B cell (primary cell): Measurements from ENCODE around the gene WASF2. TPM values are rescaled to one million over a fixed set of nuclear protein-coding genes. Genes with fewer than 3 reads are reported as not detected.

ENCODE experiments used
- ATAC-seq: fragments of 200-7000 bp; cut with Tn5 transposase; one replicate; pipeline ENCODE4 v1.10.0; 2021; ENCODE audit warnings: low read depth, mild to moderate bottlenecking, moderate number of reproducible peaks, moderate library complexity
- CTCF ChIA-PET: fragments of 350-600 bp; sonication (Branson Sonifier 250); formaldehyde crosslinking; loops from one replicate; lab custom pipeline; 2021; ENCODE audit warnings: antibody characterized with exemption, inconsistent platforms; lab: Charles Lee
- POLR2A ChIA-PET: fragments of 350-600 bp; sonication (Branson Sonifier 250); formaldehyde crosslinking; loops from one replicate; lab custom pipeline; 2021; ENCODE audit warnings: antibody characterized with exemption; lab: Charles Lee
- DNase-seq: peaks from one replicate; pipeline ENCODE4 v3.0.0; 2013
- H2AFZ ChIP-seq: 2 replicates; pipeline ENCODE4 v1.6.1; 2012; ENCODE audit warnings: mild to moderate bottlenecking, low read depth, low read length; ENCODE audit not compliant: insufficient read depth, poor library complexity, severe bottlenecking
- H3K27ac ChIP-seq, 2 donors: 1 replicate in 1 of 2; 2 replicates in 1 of 2; pipeline ENCODE4 v1.5.1; 2012 to 2013; ENCODE audit warnings: low read length in 2 of 2, mild to moderate bottlenecking in 2 of 2, moderate library complexity in 1 of 2
- H3K27me3 ChIP-seq, 4 experiments: fragments of 200-600 bp in 1 of 4; sonication (generic) in 1 of 4; replicated peaks in 1 of 4; 1 replicate in 2 of 4; 2 replicates in 2 of 4; pipeline versions ENCODE4 v1.6.1 to v1.7.0; 2013 to 2016; ENCODE audit warnings: low read length in 3 of 4, mild to moderate bottlenecking in 2 of 4, mixed read lengths in 1 of 4, moderate library complexity in 1 of 4; ENCODE audit not compliant: insufficient read depth in 4 of 4, control insufficient read depth in 3 of 4; ENCODE audit errors: control extremely low read depth in 1 of 4
- H3K36me3 ChIP-seq, 2 experiments: replicated peaks in 1 of 2; 1 replicate in 1 of 2; 2 replicates in 1 of 2; pipeline versions ENCODE4 v1.6.1 to v1.7.1; 2013; ENCODE audit warnings: low read length in 1 of 2; ENCODE audit not compliant: insufficient read depth in 2 of 2, control insufficient read depth in 1 of 2; ENCODE audit errors: control extremely low read depth in 1 of 2, extremely low read depth in 1 of 2
- H3K4me1 ChIP-seq, 2 donors: fragments of 200-600 bp in 1 of 2; sonication (generic) in 1 of 2; 1 replicate in 1 of 2; 2 replicates in 1 of 2; pipeline versions ENCODE4 v1.5.1 to v1.6.1; 2013 to 2017; ENCODE audit warnings: low read length in 2 of 2; ENCODE audit not compliant: control insufficient read depth in 2 of 2, insufficient read depth in 2 of 2
- H3K4me2 ChIP-seq: replicated peaks from 2 replicates; pipeline ENCODE3; 2012; ENCODE audit warnings: mild to moderate bottlenecking, low read depth, low read length; ENCODE audit not compliant: poor library complexity, severe bottlenecking
- H3K4me3 ChIP-seq, 5 experiments: fragments of 200-600 bp in 1 of 5; sonication (generic) in 1 of 5; 1 replicate in 3 of 5; 2 replicates in 2 of 5; pipeline versions ENCODE4 v1.5.1 to v1.7.0; 2011 to 2016; ENCODE audit warnings: low read length in 4 of 5, mild to moderate bottlenecking in 4 of 5, low read depth in 2 of 5, control low read depth in 1 of 5, moderate library complexity in 1 of 5; ENCODE audit not compliant: insufficient read depth in 1 of 5; ENCODE audit errors: control extremely low read depth in 1 of 5, extremely low read depth in 1 of 5
- H3K79me2 ChIP-seq: fragments of 200-600 bp; sonication (generic); one replicate; pipeline ENCODE4 v1.6.0; 2016; ENCODE audit warnings: low read length; ENCODE audit not compliant: control insufficient read depth, insufficient read depth
- H3K9ac ChIP-seq: fragments of 200-600 bp; sonication (generic); 2 replicates; pipeline ENCODE4 v1.6.1; 2017; ENCODE audit warnings: mild to moderate bottlenecking, low read length, moderate library complexity
- H3K9me3 ChIP-seq, 3 donors: one replicate each; pipeline versions ENCODE4 v1.6.1 to v1.7.1; 2013; ENCODE audit warnings: low read length in 2 of 3; ENCODE audit not compliant: control insufficient read depth in 2 of 3, insufficient read depth in 1 of 3; ENCODE audit errors: control extremely low read depth in 1 of 3
- H4K20me1 ChIP-seq: 2 replicates; pipeline ENCODE4 v1.6.0; 2012; ENCODE audit warnings: mild to moderate bottlenecking, low read length; ENCODE audit not compliant: insufficient read depth, control insufficient read depth, poor library complexity, severe bottlenecking
- H3K27ac Mint-ChIP-seq: one replicate; pipeline ENCODE4 v1.8.0; 2021; ENCODE audit warnings: mixed read lengths
- H3K27me3 Mint-ChIP-seq: one replicate; pipeline ENCODE4 v1.8.0; 2021; ENCODE audit warnings: mixed read lengths
- H3K4me1 Mint-ChIP-seq: one replicate; pipeline ENCODE4 v1.8.0; 2021; ENCODE audit warnings: mixed read lengths
- H3K4me3 Mint-ChIP-seq: one replicate; pipeline ENCODE4 v1.8.0; 2021; ENCODE audit warnings: mixed read lengths
- H3K9me3 Mint-ChIP-seq: one replicate; pipeline ENCODE4 v1.8.0; 2022; ENCODE audit warnings: mixed read lengths; ENCODE audit not compliant: insufficient read depth
- EZH2 ChIP-seq: IDR thresholded peaks from 2 replicates; pipeline ENCODE4 v1.6.1; 2012; ENCODE audit warnings: borderline replicate concordance, low read depth, mild to moderate bottlenecking, moderate library complexity, low read length; ENCODE audit not compliant: insufficient read depth, poor library complexity, severe bottlenecking
- WGBS: methylation state at CpG from one replicate; pipeline ENCODE4 v1.1.5; 2013; ENCODE audit warnings: missing lambda C conversion rate; ENCODE audit not compliant: insufficient coverage; 5-methylcytosine and 5-hydroxymethylcytosine counted together
- intact Hi-C: fragments of 100-400 bp; cut with micrococcal nuclease; formaldehyde crosslinking; loops from one replicate; pipeline ENCODE4 v1.10.0; 2022
- polyA plus RNA-seq: library from polyadenylated mRNA; depleted of rRNA; stranded (reverse); fragments of >200 nt; gene quantifications from 2 replicates; pipeline ENCODE4 v1.2.3, GENCODE V29; 2012
- total RNA-seq, 2 donors: library from RNA; stranded (reverse); fragments of 120-200 nt in 1 of 2; gene quantifications; 1 replicate in 1 of 2; 2 replicates in 1 of 2; pipeline versions ENCODE4 v1.2.3 to v1.2.4, GENCODE V29; 2013 to 2022
- TF ChIP-seq, protein P1 (sequence below): fragments of 200-600 bp; IDR thresholded peaks from one replicate; pipeline ENCODE4 v1.8.0; 2022; ENCODE audit warnings: antibody characterized with exemption, mild to moderate bottlenecking

The WASF2 gene
- total and polyA plus RNA-seq, 2 donors (not counting 1 experiment from before 2014, with no cell fraction given) = 67.4 to 169 TPM

DNA sequence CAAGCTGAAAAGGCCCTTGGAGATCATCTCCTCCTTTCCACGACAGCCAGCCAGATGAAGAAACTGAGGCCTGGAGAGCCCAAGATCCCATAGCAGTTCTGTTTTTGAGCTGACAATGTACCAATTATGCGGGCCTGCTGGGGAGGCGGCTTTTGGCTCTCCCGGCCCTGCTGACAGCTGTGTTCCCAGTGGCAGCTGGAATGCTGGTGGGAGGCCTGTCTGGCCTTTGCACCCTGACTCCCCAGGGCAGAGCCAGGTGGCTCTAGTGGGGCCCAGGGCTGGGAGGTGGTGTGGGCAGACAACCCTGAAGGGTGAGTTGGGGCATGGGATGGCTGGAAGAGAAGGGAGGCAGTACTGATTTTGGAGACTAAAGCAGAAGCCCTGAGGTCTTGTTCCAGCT, 30.7 kb upstream of the WASF2 start:
- H3K27ac Mint-ChIP-seq = no peak overlapping the region
- Histone ChIP-seq H4K20me1 (no peaks in the 10 kb centered on the region), H3K36me3 (no peaks in the 10 kb centered on the region), H3K9me3 (no peaks in the 10 kb centered on the region), H3K4me1 (peaks cover 36 to 38% of the 10 kb centered on the region in 2 donors), H3K79me2 (no peaks in the 10 kb centered on the region), H3K4me2 (no peak overlapping the region), H3K4me3 (no peak overlapping the region), H3K27me3 (peaks cover 0 to 4% (median 0%) of the 10 kb centered on the region in 4 experiments), H3K27ac (no peak overlapping the region), H2AFZ (peak overlapping the region; percentile 77), H3K9ac (no peak overlapping the region)
- TF ChIP-seq, protein P1, sequence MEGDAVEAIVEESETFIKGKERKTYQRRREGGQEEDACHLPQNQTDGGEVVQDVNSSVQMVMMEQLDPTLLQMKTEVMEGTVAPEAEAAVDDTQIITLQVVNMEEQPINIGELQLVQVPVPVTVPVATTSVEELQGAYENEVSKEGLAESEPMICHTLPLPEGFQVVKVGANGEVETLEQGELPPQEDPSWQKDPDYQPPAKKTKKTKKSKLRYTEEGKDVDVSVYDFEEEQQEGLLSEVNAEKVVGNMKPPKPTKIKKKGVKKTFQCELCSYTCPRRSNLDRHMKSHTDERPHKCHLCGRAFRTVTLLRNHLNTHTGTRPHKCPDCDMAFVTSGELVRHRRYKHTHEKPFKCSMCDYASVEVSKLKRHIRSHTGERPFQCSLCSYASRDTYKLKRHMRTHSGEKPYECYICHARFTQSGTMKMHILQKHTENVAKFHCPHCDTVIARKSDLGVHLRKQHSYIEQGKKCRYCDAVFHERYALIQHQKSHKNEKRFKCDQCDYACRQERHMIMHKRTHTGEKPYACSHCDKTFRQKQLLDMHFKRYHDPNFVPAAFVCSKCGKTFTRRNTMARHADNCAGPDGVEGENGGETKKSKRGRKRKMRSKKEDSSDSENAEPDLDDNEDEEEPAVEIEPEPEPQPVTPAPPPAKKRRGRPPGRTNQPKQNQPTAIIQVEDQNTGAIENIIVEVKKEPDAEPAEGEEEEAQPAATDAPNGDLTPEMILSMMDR = no peak
- TF ChIP-seq EZH2 = no peak
- intact Hi-C loops = loop anchor here (10.0 kb wide), 1 partner anchor 46 kb away; no protein-coding TSS in a partner anchor
- WGBS = 96% methylated on average over 4 of the region's 4 CpGs
- peaks cover 42% of the 10 kb centered on the region for H3K4me1 Mint-ChIP-seq
- ATAC-seq (no peak), DNase-seq (no peak)
- H3K9me3 Mint-ChIP-seq = no peaks in the 10 kb centered on the region
- H3K27me3 Mint-ChIP-seq = no peaks in the 10 kb centered on the region
- ChIA-PET CTCF (interaction anchor here (0.7 to 0.9 kb wide), 2 partner anchors 36 to 106 kb away, joined by 3 to 4 read pairs; no protein-coding TSS in a partner anchor), POLR2A (no interaction called here)
- no peak overlapping the region for H3K4me3 Mint-ChIP-seq

DNA sequence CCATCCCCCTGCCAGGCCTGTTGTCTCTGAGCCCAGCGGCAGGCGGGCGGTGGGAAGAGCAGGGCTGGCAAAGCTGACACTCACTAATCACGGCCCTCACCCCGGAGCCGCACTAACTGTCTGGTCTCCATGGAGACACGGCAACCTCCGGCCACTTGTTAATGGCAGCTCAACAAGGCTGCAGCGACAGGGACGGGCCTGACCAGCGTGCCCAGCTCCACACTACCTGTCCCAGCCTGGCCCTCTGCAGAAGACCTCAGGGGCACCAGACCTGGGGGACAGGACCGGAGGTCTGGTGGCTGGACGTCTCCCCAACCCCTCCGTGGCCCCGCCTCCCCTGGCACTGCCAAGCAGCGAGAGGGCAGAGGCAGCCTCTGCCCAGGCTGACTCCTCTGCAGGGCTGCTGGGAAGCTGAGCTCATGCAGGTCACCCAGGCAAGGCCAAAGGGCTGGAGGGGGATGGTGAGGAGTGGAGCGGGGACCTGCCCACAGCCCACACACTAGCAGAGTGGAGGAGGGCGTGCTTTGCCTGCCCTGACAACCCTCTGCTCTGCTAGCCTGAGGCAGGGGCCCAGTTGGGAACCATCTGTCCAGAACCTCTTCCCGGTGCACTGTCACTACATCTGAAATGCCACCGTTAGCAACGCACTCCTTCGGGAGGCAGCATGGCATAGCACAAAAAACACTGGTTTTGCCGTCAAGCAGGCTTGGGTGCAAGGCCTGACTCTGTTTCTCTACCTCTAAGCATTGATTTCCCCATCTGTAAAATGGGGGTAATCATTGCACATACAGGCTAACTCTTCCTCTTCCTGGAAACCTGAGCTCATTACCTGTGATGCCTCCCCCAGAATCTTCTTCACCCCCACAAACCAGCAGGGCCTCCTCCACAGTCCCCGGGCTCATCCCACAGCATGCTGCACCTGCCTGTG, 29.6 kb upstream of the WASF2 start:
- H3K27me3 Mint-ChIP-seq = no peaks in the 10 kb centered on the region
- DNase-seq = no peak

More for the DNA sequence above, 29.6 kb upstream of the WASF2 start:
- TF ChIP-seq, protein P1 = no peak
- no peak for TF ChIP-seq EZH2
- Histone ChIP-seq H3K9me3 (no peaks in the 10 kb centered on the region), H2AFZ (no peak overlapping the region), H3K4me2 (no peak overlapping the region), H4K20me1 (no peaks in the 10 kb centered on the region), H3K27ac (no peak overlapping the region), H3K27me3 (peaks cover 0 to 4% (median 0%) of the 10 kb centered on the region in 4 experiments), H3K36me3 (no peaks in the 10 kb centered on the region), H3K79me2 (no peaks in the 10 kb centered on the region), H3K4me1 (peaks cover 26 to 28% of the 10 kb centered on the region in 2 donors), H3K9ac (no peak overlapping the region), H3K4me3 (no peak overlapping the region)
- ChIA-PET POLR2A (no interaction called here), CTCF (no interaction called here)
- ATAC-seq = no peak
- Mint-ChIP-seq H3K9me3 (no peaks in the 10 kb centered on the region), H3K4me3 (no peak overlapping the region), H3K27ac (peak overlapping the region; percentile 0), H3K4me1 (peaks cover 34% of the 10 kb centered on the region)
- intact Hi-C loops = loop anchor here (10.0 kb wide), 1 partner anchor 45 kb away; no protein-coding TSS in a partner anchor
- 98% methylated on average over 23 of the region's 24 CpGs for WGBS
